Diencephalon (tissue), 1 donor: Measurements from ENCODE around the gene P4HB. TPM values are rescaled to one million over a fixed set of nuclear protein-coding genes. Genes with fewer than 3 reads are reported as not detected.

ENCODE experiments used
- total RNA-seq: library from RNA; depleted of rRNA; stranded (reverse); fragments of >200 nt; gene quantifications from one replicate; pipeline ENCODE4 v1.2.3, GENCODE V29; 2014

Gene P4HB
- total RNA-seq, result 90.9 TPM

GRCh38 chr17:81859906-81860755 is at the start of gene P4HB:
Gene P4HB, minus strand, starts transcription at chr17:81860535. Its CDS starts 64 bp downstream, at chr17:81860471.

GRCh38 chr17:81902023-81902652 is 41.8 kb upstream of the P4HB start, which contains the start of gene NPB:
Gene NPB, plus strand, starts transcription at chr17:81902238. Its CDS starts 40 bp downstream, at chr17:81902278.

GRCh38 chr17:81870981-81871386 is 10.6 kb upstream of the P4HB start, which contains the start of gene ARHGDIA:
Gene ARHGDIA, minus strand, starts transcription at chr17:81871337. Its CDS starts 1,407 bp downstream, at chr17:81869930.

GRCh38 chr17:81834831-81835267 is 25.5 kb downstream of the P4HB start, which contains the start of gene PPP1R27:
Gene PPP1R27, minus strand, starts transcription at chr17:81835050. Its CDS starts 97 bp downstream, at chr17:81834953.

GRCh38 chr17:81833160-81833920 is 27.0 kb downstream of the P4HB start, which contains the start of gene MCRIP1:
Gene MCRIP1, minus strand, starts transcription at chr17:81833291. Its CDS starts 8,785 bp downstream, at chr17:81824506.

GRCh38 chr17:81803728-81804558 is 56.4 kb downstream of the P4HB start, which contains the start of gene GCGR:
Gene GCGR, plus strand, starts transcription at chr17:81804150. Its CDS starts 4,869 bp downstream, at chr17:81809019.

Other genes with a start within 250 kb of the P4HB start
- 48.0 TPM for gene NPLOC4, start 223.4 kb downstream of the P4HB start, total RNA-seq
- 0.23 TPM for gene TSPAN10, start 223.3 kb downstream of the P4HB start, total RNA-seq
- not detected for gene PDE6G, start 204.0 kb downstream of the P4HB start, total RNA-seq
- 9.9 TPM for gene OXLD1, start 193.9 kb downstream of the P4HB start, total RNA-seq
- 7.6 TPM for gene CCDC137, start 193.8 kb downstream of the P4HB start, total RNA-seq
- gene ARL16, start 176.7 kb downstream of the P4HB start, total RNA-seq, result 43.1 TPM
- gene HGS, start 176.5 kb downstream of the P4HB start, total RNA-seq, result 47.1 TPM
- 8.5 TPM for gene MRPL12, start 157.2 kb downstream of the P4HB start, total RNA-seq
- 13.6 TPM for gene SLC25A10, start 148.3 kb downstream of the P4HB start, total RNA-seq
- gene GCGR, start 56.4 kb downstream of the P4HB start, total RNA-seq, result not detected
- gene MCRIP1, start 27.2 kb downstream of the P4HB start, total RNA-seq, result 88.1 TPM
- not detected for gene PPP1R27, start 25.5 kb downstream of the P4HB start, total RNA-seq
- gene ARHGDIA, start 10.8 kb upstream of the P4HB start, total RNA-seq, result 33.2 TPM
- 80.3 TPM for gene ALYREF, start 31.1 kb upstream of the P4HB start, total RNA-seq
- gene ANAPC11, start 31.2 kb upstream of the P4HB start, total RNA-seq, result 69.2 TPM
- 4.2 TPM for gene NPB, start 41.7 kb upstream of the P4HB start, total RNA-seq
- gene PCYT2, start 50.9 kb upstream of the P4HB start, total RNA-seq, result 28.8 TPM
- 9.0 TPM for gene SIRT7, start 57.6 kb upstream of the P4HB start, total RNA-seq
- gene MAFG, start 67.2 kb upstream of the P4HB start, total RNA-seq, result 18.5 TPM
- 27.5 TPM for gene PYCR1, start 76.8 kb upstream of the P4HB start, total RNA-seq
- gene MYADML2, start 86.7 kb upstream of the P4HB start, total RNA-seq, result 1.8 TPM
- gene NOTUM, start 100.7 kb upstream of the P4HB start, total RNA-seq, result 0.69 TPM
- gene ASPSCR1, start 117.1 kb upstream of the P4HB start, total RNA-seq, result 22.6 TPM
- gene CENPX, start 162.3 kb upstream of the P4HB start, total RNA-seq, result 29.8 TPM
- 11.3 TPM for gene LRRC45, start 162.8 kb upstream of the P4HB start, total RNA-seq
- gene RAC3, start 171.1 kb upstream of the P4HB start, total RNA-seq, result 122 TPM
- gene DCXR, start 177.2 kb upstream of the P4HB start, total RNA-seq, result 33.7 TPM
- 20.1 TPM for gene RFNG, start 191.3 kb upstream of the P4HB start, total RNA-seq
- gene GPS1, start 191.4 kb upstream of the P4HB start, total RNA-seq, result 84.0 TPM
- 20.1 TPM for gene DUS1L, start 205.3 kb upstream of the P4HB start, total RNA-seq
- 119 TPM for gene FASN, start 237.7 kb upstream of the P4HB start, total RNA-seq